GM19035 (cell line): Measurements from ENCODE around the gene HSPA8.
"Not testable (repeated sequence)": the region's sequence is repeated elsewhere in the genome, so short reads cannot be mapped to it uniquely, and the experiment has no call there.

ENCODE experiments used
- ATAC-seq: cut with Tn5 transposase; IDR thresholded peaks from one replicate; pipeline ENCODE4 v1.9.1; 2021; ENCODE audit not compliant: unreplicated experiment

HSPA8 gene

DNA sequence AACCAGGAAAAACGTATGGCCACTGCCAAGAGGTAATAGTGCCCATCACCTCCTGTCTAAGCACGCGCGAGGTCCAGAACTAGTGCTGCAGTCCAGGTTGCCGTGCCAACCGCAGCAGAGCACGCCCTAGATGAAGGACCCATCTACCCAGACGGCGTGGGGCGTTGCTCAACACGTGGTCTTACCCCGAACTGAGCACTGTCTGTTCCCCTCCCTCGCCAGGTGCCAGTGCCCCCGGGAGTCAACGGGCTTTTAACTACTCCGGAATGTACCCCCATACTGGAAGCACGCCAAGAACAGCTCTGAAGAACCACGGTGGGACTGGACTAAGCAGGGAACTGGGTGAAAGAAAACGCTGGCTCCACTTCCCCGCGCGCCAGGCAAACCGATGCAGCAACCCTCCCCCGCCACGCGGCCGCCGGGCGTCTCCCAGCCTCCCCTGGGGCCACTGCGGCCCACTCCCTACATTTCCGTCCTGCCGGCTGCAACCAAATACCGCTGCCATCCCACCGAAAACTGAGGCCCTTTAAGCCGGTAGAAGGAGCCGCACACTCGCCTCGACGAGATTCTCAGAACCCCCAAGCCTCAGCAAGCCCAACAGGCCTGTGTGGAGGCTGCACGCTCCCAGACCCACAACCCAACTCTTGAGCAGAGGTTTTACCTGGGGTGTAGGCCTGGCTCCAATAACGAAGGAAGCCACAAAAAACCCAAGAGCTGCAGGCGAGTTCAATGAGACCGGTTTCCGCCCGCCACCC lies at the start of gene HSPA8:
Gene HSPA8 (minus strand): TSS at position 734 of the 755 bp plus-strand sequence. CDS start 812 bp downstream, outside the sequence.
- ATAC-seq, result peak; percentile 10

GRCh38 chr11:123111465-123111864 lies 49.5 kb upstream of the HSPA8 start:
- ATAC-seq, result no peak

- no peak for ATAC-seq
These were observed 48.5 kb upstream of the HSPA8 start for GRCh38 chr11:123110397-123110796.

DNA sequence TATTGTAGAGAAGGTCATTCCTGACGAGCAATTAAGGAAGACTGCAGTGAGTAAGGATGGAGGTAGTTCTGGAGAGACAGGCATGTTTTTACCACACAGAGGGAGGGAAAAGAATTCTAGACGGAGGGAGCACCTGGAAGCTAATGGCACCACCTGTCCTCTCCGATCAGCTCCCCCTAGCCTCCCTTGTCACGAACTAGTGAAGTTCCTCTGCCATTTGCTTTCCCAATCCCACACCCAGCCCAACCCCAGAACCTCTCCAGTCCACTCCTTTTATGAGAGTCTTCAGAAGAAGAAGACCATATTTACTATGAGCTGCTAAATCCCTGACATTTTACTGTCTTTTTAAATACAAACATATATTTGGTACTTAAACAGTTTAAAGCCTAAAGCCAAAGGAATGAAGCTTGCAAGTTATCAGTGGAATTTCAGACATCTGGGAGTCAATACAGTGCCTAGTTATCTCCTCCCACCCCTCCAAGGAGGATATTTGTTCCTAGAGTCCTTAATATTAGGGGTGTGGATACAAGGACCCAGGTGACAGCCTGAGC lies 46.1 kb upstream of the HSPA8 start:
- no peak for ATAC-seq

DNA sequence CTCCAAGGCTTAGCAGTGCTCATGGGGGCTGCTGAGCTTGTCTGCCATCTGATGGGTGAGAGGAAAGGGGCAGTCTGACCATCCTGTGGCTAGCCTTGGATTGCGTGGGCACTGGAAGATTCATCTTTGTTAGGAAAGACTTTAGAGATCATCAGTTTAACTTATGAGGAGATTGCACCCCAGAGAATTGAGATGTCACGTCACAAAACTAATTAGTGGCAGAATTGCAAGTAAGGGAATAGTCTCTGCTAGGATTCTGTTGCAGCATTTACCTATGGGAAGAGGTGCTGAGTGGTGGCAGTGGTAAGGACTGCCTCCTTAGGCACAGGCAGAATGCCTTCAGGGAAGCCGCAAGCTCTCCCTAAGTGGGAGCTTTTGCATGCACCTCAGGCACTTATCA lies 42.8 kb upstream of the HSPA8 start:
- no peak for ATAC-seq

DNA sequence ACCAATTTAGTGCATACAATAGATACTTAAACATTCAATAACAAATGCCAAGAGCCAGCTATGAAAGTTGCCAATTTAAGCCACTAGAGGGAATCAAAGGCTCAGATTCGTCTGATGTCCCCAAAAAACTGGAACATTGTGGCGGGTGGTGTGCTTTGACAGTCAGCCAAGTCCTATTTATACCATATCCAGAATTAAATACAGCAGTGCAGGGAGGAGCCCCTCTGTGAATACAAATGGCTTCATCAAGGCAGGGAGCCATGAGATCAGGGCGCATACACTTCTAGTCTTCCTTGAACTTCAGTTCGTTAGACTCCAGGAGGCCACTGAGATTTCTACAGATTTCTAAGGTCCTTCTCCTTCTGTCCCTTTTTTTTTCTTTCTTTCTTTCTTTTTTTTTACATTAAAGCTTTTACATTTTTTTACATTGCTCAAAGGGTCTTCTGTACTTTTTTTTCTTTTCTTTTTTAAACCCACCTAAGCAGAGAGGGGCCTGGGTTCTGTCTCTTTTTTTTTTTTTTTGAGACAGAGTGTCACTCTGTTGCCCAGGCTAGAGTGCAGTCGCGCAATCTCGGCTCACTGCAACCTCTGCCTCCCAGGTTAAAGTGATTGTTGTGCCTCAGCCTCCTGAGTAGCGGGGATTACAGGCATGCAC lies 41.5 kb upstream of the HSPA8 start:
- no peak for ATAC-seq

DNA sequence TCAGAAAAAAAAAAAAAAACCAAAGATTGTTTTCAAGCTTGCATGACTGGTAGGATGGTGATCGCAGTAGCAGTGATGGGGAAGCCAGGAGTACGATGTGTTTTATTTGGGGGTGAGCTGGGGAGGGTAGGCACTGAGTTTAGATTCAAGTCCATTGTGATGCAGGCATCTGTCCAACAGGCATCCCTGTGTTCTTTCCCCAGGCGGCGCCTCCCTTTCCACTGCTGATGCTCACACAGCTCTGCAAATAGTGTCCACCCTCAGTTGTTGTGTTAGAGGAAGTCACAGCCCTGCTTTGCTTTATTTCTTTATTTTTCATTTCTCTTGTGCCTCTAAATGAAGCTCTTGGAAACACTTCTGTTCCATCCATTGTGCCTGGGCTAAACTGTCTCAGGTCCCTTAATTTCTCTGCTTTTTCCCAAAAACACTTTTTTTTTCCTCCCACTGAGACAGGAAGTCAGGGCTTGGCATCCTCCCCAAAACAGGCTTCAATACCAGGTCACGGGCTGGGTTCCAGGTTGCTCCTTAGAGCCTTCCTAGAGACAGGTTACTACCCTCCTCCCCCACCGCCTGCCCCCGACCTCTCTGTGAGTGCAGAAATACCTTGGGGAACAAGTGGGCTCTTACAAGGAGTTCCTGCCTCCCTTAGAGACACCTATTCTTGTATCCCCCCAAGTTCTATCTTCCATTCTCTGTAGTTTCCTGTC lies 38.6 kb upstream of the HSPA8 start:
- ATAC-seq, result no peak

DNA sequence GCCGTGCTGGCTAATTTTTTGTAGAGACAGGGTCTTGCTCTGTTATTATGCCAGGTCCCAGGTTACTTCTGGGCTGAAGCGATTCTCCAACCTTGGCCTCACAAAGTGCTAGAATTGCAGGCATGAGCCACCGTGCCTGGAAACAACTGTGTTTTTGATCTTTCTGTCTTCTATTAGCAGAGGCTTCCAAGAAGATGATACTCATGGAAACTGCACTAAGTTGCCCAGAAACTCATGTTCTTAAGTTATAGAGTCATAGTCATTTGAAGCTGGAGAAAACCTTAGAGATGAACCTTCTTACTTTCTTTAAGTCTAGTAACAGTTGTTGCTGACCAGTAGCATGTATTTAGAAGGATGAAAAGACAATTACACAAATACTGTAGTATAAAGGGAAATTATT lies 37.1 kb upstream of the HSPA8 start:
- ATAC-seq, result no peak

- ATAC-seq, result no peak
These were observed 31.8 kb upstream of the HSPA8 start for GRCh38 chr11:123093739-123094138.

DNA sequence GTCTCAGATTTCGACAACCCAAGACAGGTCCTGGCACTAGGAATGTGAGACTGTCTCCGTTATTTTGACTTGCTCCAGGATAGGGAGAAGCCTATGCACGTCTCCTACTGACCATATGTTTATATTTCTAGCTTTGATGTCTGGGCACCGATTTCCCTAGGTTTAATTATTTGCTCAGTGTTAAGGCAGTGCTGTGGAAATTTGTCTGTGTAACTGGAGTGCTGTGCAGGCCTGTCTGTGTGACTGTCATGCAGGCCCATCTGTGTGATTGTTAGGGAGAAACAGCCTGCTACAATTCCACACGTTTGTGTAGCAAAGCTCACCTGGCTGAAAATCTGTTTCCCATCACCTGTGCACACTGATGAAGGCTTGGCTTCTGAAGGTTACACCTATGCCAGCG lies 29.6 kb upstream of the HSPA8 start:
- no peak for ATAC-seq

DNA sequence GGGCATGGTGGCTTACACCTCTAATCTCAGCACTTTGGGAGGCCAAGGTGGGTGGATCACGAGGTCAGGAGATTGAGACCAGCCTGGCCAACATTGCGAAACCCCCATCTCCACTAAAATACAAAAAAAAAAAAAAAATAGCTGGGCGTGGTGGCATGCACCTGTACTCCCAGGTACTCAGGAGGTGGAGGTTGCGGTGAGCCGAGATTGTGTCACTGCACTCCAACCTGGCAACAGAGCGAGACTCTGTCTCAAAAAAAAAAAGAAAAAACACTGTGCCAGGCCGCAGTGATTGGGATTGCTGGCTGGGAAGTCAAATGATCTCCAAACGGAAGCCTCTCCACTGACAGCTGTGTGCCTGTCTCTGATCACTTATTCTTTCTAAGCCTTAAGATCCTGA lies 28.2 kb upstream of the HSPA8 start:
- ATAC-seq, result not testable (repeated sequence)

DNA sequence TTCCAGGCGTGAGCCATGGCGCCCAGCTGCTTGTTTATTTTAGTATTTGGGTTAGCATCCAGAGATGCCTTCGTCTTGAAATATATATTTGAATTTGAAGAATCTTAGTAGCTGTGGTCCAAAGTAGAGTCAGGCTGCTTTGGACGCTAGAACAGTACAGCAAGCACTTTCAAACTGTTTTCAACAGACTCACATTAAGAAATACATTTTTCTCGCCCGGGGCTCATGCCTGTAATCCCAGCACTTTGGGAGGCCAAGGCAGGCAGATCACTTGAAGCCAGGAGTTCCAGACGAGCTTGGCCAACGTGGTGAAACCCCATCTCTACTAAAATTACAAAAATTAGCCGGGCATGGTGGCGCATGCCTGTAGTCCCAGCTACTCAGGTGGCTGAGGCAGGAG lies 27.0 kb upstream of the HSPA8 start:
- not testable (repeated sequence) for ATAC-seq

DNA sequence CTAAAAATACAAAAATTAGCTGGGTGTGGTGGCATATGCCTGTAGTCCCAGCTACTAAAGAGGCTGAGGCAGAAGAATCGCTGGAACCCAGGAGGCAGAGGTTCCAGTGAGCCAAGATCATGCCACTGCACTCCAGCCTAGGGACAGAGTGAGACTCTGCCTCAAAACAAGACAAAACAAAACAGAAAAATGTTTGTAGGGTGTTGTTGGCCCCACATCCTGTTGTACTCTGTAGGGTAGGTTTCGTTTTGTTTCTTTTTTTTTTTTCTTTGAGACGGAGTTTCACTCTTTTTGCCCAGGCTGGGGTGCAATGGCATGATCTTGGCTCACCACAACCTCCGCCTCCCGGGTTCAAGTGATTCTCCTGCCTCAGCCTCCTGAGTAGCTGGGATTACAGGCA lies 25.7 kb upstream of the HSPA8 start:
- peak; percentile 96 for ATAC-seq

- no peak for ATAC-seq
These were observed 24.4 kb upstream of the HSPA8 start for GRCh38 chr11:123086305-123086704.

GRCh38 chr11:123085497-123085896 lies 23.6 kb upstream of the HSPA8 start:
- no peak for ATAC-seq

- ATAC-seq, result no peak
These were observed 22.5 kb upstream of the HSPA8 start for GRCh38 chr11:123084454-123084853.

- no peak for ATAC-seq
These were observed 21.7 kb upstream of the HSPA8 start for GRCh38 chr11:123083623-123084029.

DNA sequence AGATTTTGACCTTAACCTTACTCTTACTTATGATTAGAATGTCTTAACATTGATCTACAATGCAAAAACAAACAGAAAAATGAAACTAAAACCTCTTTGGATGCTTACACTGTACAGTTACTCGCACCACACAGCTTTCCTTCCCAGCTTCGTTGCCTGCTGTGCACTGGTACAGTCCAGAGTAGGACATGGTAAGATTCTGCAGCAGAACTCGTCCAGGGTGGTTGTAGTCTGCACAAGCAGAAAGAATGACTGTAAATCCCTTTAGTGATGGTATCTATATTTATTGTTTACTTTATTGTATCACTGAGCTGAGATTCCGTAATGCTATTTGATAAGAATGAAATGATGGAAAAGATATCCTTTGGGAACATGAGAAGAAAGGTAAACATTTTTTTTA lies 21.0 kb upstream of the HSPA8 start:
- no peak for ATAC-seq

GRCh38 chr11:123080015-123080414 lies 18.1 kb upstream of the HSPA8 start:
- no peak for ATAC-seq

DNA sequence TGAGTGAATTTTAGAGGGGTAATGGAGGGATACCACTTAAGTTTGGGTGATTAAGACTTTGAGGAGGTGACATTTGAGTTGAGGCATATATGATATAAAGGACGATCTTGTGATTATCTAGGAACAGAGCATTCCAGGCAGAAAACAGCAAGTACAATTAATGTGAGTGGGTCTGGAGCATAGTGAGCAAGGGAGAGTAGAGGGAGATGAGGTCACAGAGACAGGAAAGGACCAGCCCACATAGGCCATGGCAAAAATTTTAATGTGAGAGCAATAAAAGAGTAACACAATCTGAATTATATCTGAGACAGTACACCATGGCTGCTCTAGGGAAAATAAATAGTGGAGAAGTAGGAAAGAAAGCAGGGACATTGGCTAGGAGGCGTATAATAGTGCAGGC lies 14.5 kb upstream of the HSPA8 start:
- ATAC-seq, result no peak

DNA sequence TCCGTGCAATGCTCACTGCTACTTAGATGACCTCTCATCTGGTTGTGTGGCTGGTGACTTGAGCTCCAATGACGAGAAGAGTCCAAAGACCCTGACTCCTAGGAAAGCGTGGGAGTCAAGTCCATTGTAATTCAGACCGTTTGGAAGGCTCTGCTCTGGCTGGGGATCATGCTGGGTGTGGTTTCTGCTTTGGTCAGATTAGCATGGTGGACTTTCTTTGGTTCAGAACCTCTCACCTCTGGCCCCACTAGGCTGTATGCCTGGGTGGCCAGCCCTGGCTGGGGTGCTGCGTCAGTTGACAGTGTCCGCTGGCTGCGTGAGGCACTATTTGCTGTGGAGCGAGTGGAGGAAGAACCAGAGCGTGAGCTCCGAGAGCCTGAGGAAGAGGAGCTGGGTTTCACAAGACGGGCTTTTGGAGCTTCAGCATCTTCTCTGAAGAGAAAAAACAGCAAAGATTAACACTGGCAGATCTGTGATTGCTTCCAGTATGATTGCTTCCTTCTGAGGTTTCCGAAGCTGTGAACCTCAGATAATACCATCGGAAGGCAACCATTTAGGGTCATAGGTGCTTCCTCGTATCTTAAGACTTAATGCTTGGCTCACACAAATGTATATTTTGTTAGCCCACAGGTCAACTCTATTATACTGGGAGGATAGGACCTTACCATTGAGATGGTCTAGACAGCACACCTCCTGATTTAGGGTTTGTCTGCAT lies 11.6 kb upstream of the HSPA8 start:
- ATAC-seq, result no peak
